ENCODE results near the gene PDE11A.

- no peak for TF ChIP-seq CTCF (IDR thresholded peaks at IDR 0.05 in 2 of 3, conservative IDR thresholded peaks at IDR 0.05 in 1 of 3; ENCODE audit: borderline replicate concordance in 1 of 3, insufficient read depth in 1 of 3, low read depth in 2 of 3, low read length in 2 of 3)
- TF ChIP-seq RAD21 (IDR thresholded peaks at IDR 0.05; ENCODE audit: low read depth) = no peak
- TF ChIP-seq EGR1 (IDR thresholded peaks at IDR 0.05; ENCODE audit: low read depth) = no peak
- no peak for TF ChIP-seq SP1 (IDR thresholded peaks at IDR 0.05; ENCODE audit: low read depth)
- no peak for TF ChIP-seq POLR2A (IDR thresholded peaks at IDR 0.05; ENCODE audit: borderline replicate concordance, extremely low read depth, insufficient read depth, insufficient read length)
- TF ChIP-seq EZH2 (IDR thresholded peaks at IDR 0.05) = no peak
- no peak for TF ChIP-seq TCF7L2 (IDR thresholded peaks at IDR 0.05; ENCODE audit: borderline replicate concordance, extremely low read depth, insufficient read depth, insufficient read length)
- TF ChIP-seq ZNF274 (IDR thresholded peaks at IDR 0.05; ENCODE audit: low read depth, low read length) = no peak
Observed at GRCh38 chr2:177683661-177684069, 388.9 kb downstream of the PDE11A start.
